Tibial nerve (tissue), 4 donors: Measurements from ENCODE around the gene ATE1. TPM values are rescaled to one million over a fixed set of nuclear protein-coding genes. Genes with fewer than 3 reads are reported as not detected.
"Not testable (repeated sequence)": the region's sequence is repeated elsewhere in the genome, so short reads cannot be mapped to it uniquely, and the experiment has no call there.

Experiments
- DNase-seq, 2 donors: peaks; one replicate each; pipeline ENCODE4 v3.0.0-alpha.2; 2019; ENCODE audit warnings: low spot score in 2 of 2
- H3K27ac ChIP-seq, 4 donors: fragments of 200-600 bp; sonication (generic) in 3 of 4; one replicate each; pipeline ENCODE4 v1.5.1; 2017 to 2019; ENCODE audit warnings: mild to moderate bottlenecking in 1 of 4
- H3K27me3 ChIP-seq, 2 donors: fragments of 200-600 bp; sonication (generic) in 1 of 2; one replicate each; pipeline versions ENCODE4 v1.5.1 to v1.6.0; 2017 to 2019
- H3K36me3 ChIP-seq, 3 donors: fragments of 200-600 bp; sonication (generic); one replicate each; pipeline ENCODE4 v1.5.1; 2018 to 2019
- H3K4me1 ChIP-seq, 4 donors: fragments of 200-600 bp; sonication (generic) in 3 of 4; one replicate each; pipeline ENCODE4 v1.5.1; 2017 to 2019
- H3K4me3 ChIP-seq, 4 donors: fragments of 200-600 bp; sonication (generic) in 3 of 4; one replicate each; pipeline ENCODE4 v1.5.1; 2017 to 2019; ENCODE audit warnings: mild to moderate bottlenecking in 1 of 4, moderate library complexity in 1 of 4
- H3K9me3 ChIP-seq, 4 donors: fragments of 200-600 bp; sonication (generic) in 3 of 4; one replicate each; pipeline ENCODE4 v1.5.1; 2017 to 2019
- EP300 ChIP-seq, 2 donors: sonication (generic); formaldehyde crosslinking; IDR thresholded peaks; one replicate each; pipeline ENCODE4 v1.6.1; 2017; ENCODE audit warnings: antibody characterized with exemption in 2 of 2, mild to moderate bottlenecking in 1 of 2
- POLR2A ChIP-seq, 2 donors: fragments of 450-650 bp; IDR thresholded peaks; one replicate each; pipeline ENCODE4 v1.6.1; 2017; ENCODE audit warnings: antibody characterized with exemption in 2 of 2, mild to moderate bottlenecking in 2 of 2, moderate library complexity in 2 of 2
- WGBS, 2 donors: methylation state at CpG; one replicate each; pipeline ENCODE4 v1.1.5; 2018; 5-methylcytosine and 5-hydroxymethylcytosine counted together
- total RNA-seq, 4 donors: library from RNA; depleted of rRNA; stranded (reverse); fragments of >200 nt; gene quantifications; one replicate each; pipeline ENCODE4 v1.1.0, GENCODE V29; 2016
- TF ChIP-seq, protein P1 (sequence below), 5 experiments: fragments of 200-600 bp in 3 of 5; fragments of 450-650 bp in 2 of 5; sonication (generic) in 3 of 5; IDR thresholded peaks; one replicate each; pipeline ENCODE4 v1.5.1; 2016 to 2019; ENCODE audit warnings: antibody characterized with exemption in 5 of 5, mild to moderate bottlenecking in 3 of 5, moderate library complexity in 2 of 5

Gene ATE1
- total RNA-seq, 4 donors from 2014 or later = 18.3 to 24.5 (median 23.5) TPM

DNA sequence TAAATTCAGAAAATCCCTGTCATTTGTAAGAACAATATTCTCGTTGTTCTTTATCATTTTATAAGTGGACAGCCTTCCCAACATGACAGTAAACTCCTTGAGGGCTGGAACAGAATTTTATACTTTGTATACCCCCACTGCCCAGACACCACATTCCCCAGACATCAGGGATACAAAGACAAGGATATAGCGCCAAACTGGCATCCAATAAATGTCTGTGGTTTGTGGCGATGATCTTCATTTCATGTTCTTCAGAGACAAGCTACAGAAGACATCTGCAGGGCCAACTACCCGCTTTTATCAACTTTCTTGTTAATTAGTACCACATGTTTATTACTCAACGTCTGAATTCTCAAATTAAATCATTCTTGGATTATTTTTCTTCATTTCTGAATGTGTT, 155.9 kb downstream of the ATE1 start:
- Histone ChIP-seq H3K4me1 (no peaks in the 10 kb centered on the region), H3K36me3 (peaks cover 0 to 8% (median 0%) of the 10 kb centered on the region in 3 donors), H3K9me3 (peaks cover 0 to 10% (median 2%) of the 10 kb centered on the region in 4 donors), H3K4me3 (no peak overlapping the region), H3K27ac (no peak overlapping the region), H3K27me3 (no peaks in the 10 kb centered on the region)
- DNase-seq = no peak
- 62 to 63% methylated on average over 5 of the region's 5 CpGs for WGBS, 2 donors
- TF ChIP-seq, protein P1, sequence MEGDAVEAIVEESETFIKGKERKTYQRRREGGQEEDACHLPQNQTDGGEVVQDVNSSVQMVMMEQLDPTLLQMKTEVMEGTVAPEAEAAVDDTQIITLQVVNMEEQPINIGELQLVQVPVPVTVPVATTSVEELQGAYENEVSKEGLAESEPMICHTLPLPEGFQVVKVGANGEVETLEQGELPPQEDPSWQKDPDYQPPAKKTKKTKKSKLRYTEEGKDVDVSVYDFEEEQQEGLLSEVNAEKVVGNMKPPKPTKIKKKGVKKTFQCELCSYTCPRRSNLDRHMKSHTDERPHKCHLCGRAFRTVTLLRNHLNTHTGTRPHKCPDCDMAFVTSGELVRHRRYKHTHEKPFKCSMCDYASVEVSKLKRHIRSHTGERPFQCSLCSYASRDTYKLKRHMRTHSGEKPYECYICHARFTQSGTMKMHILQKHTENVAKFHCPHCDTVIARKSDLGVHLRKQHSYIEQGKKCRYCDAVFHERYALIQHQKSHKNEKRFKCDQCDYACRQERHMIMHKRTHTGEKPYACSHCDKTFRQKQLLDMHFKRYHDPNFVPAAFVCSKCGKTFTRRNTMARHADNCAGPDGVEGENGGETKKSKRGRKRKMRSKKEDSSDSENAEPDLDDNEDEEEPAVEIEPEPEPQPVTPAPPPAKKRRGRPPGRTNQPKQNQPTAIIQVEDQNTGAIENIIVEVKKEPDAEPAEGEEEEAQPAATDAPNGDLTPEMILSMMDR (IDR thresholded peaks at IDR 0.05) = no peak
- TF ChIP-seq POLR2A (IDR thresholded peaks at IDR 0.05) (no peak), EP300 (IDR thresholded peaks at IDR 0.05) (no peak)

DNA sequence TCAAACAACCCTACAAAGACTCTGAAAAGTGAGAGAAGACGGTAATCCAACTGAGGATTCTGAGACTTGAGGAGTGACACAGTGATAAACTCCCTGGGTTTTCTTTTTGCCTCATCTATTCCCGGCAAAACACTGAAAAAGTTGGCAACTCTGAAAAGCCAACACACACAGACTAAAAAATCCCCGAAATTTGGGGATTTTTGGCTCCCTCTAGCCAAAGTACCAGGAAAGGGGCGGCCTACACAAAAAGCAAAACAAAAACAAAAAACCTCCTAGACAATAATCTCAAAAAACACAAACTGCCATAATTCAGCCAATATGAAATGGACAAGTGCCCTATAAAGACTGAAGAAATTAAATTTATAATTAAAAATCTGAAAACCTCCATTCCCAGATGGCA, 161.4 kb downstream of the ATE1 start:
- no peak for DNase-seq
- TF ChIP-seq EP300 (IDR thresholded peaks at IDR 0.05) = no peak
- TF ChIP-seq, protein P1 (IDR thresholded peaks at IDR 0.05) = no peak
- no peak for TF ChIP-seq POLR2A (IDR thresholded peaks at IDR 0.05)
- peaks cover 0 to 23% (median 0%) of the 10 kb centered on the region in 3 donors for H3K36me3 ChIP-seq
- H3K27me3 ChIP-seq = no peaks in the 10 kb centered on the region
- H3K9me3 ChIP-seq = peaks cover 0 to 13% (median 2%) of the 10 kb centered on the region in 4 donors
- WGBS, 2 donors = 69 to 73% methylated on average over 4 of the region's 4 CpGs
- H3K4me1 ChIP-seq = no peaks in the 10 kb centered on the region
- H3K4me3 ChIP-seq = no peak overlapping the region
- H3K27ac ChIP-seq = no peak overlapping the region

DNA sequence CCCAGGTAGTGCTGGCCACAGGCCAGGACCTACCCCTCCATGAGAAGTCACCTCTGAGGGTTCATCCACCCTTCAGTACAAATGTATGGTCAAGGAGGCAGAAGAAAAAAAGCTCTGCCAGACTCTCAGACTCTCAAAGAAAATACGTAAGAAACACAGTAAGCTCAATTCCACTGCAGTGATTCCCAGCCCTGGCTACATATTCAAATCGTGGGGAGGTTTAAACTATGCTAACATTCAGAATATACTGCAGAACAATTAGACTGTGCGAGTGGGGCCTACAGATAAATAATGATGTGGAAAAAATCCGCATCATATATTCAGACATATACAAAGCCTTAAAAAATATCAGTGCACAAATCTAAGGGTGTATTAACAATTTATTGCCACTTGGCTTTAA, 162.6 kb downstream of the ATE1 start:
- Histone ChIP-seq H3K27ac (no peak overlapping the region), H3K9me3 (peaks cover 0 to 22% (median 2%) of the 10 kb centered on the region in 4 donors), H3K4me3 (no peak overlapping the region), H3K4me1 (no peaks in the 10 kb centered on the region), H3K27me3 (no peaks in the 10 kb centered on the region), H3K36me3 (peaks cover 0 to 35% (median 0%) of the 10 kb centered on the region in 3 donors)
- 91 to 94% methylated on average over 4 of the region's 4 CpGs for WGBS, 2 donors
- DNase-seq = no peak
- TF ChIP-seq, protein P1 (IDR thresholded peaks at IDR 0.05) = no peak
- TF ChIP-seq EP300 (IDR thresholded peaks at IDR 0.05) = no peak
- TF ChIP-seq POLR2A (IDR thresholded peaks at IDR 0.05) = no peak

DNA sequence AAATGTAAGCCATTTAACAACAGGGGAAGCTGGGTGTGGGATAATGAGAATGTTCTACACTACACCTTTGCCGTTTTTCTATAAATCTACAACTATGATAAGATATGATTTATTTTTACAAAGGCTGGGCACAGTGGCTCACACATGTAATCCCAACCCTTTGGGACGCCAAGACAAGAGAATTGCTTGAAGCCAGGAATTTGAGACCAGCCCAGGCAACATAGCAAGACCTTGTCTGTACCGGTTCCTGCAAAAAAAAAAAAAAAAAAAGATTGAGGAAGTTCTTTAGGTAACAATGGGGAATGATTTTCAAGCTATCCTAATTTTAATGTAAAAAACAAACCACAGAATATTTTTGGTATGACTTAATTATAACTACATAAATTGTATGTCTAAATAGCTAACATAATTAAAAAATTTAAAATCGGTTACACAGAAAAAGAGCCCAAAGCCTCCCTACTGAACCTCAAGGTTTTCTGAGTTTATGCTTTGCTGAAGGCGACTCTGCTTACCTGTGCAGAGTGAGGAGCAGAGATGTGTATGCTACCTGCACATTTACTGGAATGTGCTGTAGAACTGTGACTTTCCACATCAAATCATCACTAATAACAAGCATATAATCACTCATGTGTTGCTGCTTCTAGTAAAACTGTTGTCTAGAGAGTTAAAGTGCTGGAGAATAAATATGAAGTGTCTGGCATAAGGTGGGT, 163.4 kb downstream of the ATE1 start:
- WGBS, 2 donors = 89 to 91% methylated on average over 5 of the region's 5 CpGs
- no peak for TF ChIP-seq POLR2A (IDR thresholded peaks at IDR 0.05)
- DNase-seq = no peak

DNA sequence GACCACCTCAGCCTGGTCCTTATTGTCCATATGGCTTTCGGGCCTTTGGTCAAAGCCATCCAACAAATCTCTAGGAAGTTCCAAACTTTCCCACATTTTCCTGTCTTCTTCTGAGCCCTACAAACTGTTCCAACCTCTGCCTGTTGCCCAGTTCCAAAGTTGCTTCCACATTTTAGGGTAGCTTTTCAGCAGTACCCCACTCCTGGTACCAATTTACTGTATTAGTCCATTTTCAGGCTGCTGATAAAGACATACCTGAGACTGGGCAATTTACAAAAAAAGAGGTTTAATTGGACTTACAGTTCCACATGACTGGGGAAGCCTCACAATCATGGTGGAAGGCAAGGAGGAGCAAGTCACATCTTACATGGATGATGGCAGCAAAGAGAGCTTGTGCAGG, 170.6 kb downstream of the ATE1 start:
- WGBS, 2 donors = 95 to 100% methylated on average over 1 of the region's 1 CpG
- H3K4me1 ChIP-seq, DNase-seq, H3K27me3 ChIP-seq, H3K27ac ChIP-seq, H3K4me3 ChIP-seq: not testable (repeated sequence)
- Histone ChIP-seq H3K36me3 (peaks cover 0 to 69% (median 0%) of the 10 kb centered on the region in 3 donors), H3K9me3 (peaks cover 0 to 53% (median 12%) of the 10 kb centered on the region in 4 donors)

More for the DNA sequence above, 163.4 kb downstream of the ATE1 start:
- Histone ChIP-seq H3K27ac (no peak overlapping the region), H3K4me1 (no peaks in the 10 kb centered on the region), H3K36me3 (peaks cover 0 to 43% (median 0%) of the 10 kb centered on the region in 3 donors), H3K27me3 (no peaks in the 10 kb centered on the region), H3K9me3 (peaks cover 0 to 30% (median 6%) of the 10 kb centered on the region in 4 donors), H3K4me3 (no peak overlapping the region)

DNA sequence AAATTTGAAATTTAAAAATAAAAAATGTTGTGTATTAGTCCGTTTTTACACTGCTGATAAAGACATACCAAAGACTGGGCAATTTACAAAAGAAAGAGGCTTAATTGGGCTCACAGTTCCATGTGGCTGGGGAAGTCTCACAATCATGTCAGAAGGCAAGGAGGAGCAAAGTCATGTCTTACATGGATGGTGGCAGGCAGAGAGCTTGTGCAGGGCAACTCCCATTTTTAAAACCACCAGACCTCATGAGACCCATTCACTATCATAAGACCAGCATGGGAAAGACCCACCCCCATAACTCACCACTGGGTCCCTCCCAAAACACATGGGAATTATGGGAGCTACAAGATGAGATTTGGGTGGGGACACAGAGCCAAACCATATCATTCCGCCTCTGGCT, 172.3 kb downstream of the ATE1 start:
- not testable (repeated sequence) for H3K27ac ChIP-seq, H3K4me1 ChIP-seq, H3K27me3 ChIP-seq, DNase-seq, H3K4me3 ChIP-seq
- peaks cover 0 to 52% (median 0%) of the 10 kb centered on the region in 3 donors for H3K36me3 ChIP-seq
- peaks cover 0 to 47% (median 12%) of the 10 kb centered on the region in 4 donors for H3K9me3 ChIP-seq
- WGBS, 2 donors = 96 to 98% methylated on average over 2 of the region's 2 CpGs
